GM19397 (cell line): Measurements from ENCODE around the gene XPO5.
"Not testable (repeated sequence)": the region's sequence is repeated elsewhere in the genome, so short reads cannot be mapped to it uniquely, and the experiment has no call there.

Experiments
- ATAC-seq: cut with Tn5 transposase; IDR thresholded peaks from one replicate; pipeline ENCODE4 v1.9.1; 2021; ENCODE audit warnings: mild to moderate bottlenecking, moderate library complexity; ENCODE audit not compliant: unreplicated experiment

Gene XPO5

GRCh38 chr6:43575772-43576551 is at the start of gene XPO5, which contains the start of gene POLH:
Gene XPO5 (minus strand): TSS chr6:43576038. CDS start chr6:43575864, 174 bp downstream.
Gene POLH (plus strand): TSS chr6:43576185. CDS start chr6:43582320, 6,135 bp downstream.
- ATAC-seq = peak; percentile 83

GRCh38 chr6:43625393-43625992 is 49.7 kb upstream of the XPO5 start:
- ATAC-seq = no peak

DNA sequence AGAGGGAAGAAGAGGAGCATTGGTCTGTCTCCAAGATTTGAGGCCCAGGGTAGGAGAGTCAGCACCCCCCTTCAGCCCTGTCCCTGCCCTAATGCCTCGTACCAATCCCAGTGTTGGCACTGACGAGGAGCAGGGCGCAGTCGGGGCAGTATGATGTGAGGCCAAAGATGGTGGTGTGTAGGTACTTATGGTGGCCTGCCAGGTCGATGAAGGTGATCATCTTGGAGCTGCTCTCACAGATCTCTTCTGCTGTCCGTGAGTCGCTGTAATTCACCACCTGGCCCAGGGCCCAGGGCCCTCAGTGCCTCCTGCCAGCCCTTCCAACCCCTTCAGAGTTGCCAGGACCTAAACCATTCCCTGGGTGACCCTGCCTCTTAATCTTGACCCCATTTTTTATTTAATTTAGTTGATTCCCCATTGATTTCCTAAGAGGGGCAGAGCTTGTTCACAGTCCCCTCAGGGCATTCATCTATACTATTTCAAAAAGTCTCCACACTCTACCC is 49.0 kb upstream of the XPO5 start:
- no peak for ATAC-seq

GRCh38 chr6:43623880-43624785 is 48.3 kb upstream of the XPO5 start:
- no peak for ATAC-seq

- no peak for ATAC-seq
Measured at GRCh38 chr6:43622541-43622940, 46.7 kb upstream of the XPO5 start.

DNA sequence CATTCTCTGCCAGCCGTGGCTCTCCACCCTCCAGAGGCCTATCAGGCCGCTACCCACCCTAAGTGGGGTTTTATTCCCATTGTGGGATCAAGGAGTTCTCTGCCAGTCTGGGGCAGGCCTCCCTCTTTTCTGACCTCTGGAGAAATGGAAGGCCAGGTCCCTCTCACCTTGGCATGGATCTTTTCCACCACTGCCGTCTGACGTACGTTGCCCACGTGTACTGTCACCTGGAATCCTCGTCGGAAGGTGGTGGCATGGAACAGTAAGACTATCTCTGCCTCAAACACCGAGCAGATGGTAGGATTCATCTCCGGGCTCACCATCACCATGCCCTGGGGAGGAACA is 46.0 kb upstream of the XPO5 start:
- ATAC-seq = no peak

- ATAC-seq = no peak
Measured at GRCh38 chr6:43621078-43621835, 45.4 kb upstream of the XPO5 start.

GRCh38 chr6:43616725-43617472 is 41.1 kb upstream of the XPO5 start:
- ATAC-seq = no peak

DNA sequence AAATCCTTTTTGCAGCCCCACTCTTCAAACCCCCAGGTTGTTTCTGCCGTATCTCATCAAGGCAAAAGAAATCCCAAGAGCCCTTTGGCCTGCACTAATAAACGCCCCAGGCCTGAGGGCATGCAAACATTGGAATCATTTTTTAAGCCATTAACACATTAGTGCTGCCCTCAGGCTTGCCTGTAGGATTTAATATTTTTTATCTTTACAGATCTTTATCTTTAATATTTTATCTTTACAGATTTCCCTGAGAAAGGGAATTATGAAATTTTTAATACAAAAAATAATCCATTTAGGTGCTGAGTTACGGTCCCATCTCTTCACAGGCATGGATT is 38.5 kb upstream of the XPO5 start:
- ATAC-seq = no peak

GRCh38 chr6:43613721-43614395 is 38.0 kb upstream of the XPO5 start:
- ATAC-seq = no peak

DNA sequence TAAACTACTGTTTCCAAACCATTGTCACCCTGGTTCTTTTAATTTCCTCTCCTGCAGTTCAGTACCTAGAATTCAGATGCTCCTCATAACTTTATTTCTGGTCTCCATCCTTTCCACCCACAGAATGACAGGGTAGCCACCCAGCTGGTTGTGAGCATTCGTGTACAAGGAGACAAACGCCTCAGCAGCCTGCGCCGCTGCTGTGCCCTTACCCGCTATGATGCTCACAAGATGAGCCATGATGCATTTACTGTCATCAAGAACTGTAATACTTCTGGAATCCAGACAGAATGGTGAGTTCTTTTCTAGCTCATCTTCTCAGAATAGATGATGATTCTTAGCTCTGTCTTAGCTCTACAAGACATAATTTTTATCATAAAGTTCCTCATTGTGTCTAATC is 34.6 kb upstream of the XPO5 start:
- ATAC-seq = no peak

- no peak for ATAC-seq
Measured at GRCh38 chr6:43609402-43609801, 33.6 kb upstream of the XPO5 start.

DNA sequence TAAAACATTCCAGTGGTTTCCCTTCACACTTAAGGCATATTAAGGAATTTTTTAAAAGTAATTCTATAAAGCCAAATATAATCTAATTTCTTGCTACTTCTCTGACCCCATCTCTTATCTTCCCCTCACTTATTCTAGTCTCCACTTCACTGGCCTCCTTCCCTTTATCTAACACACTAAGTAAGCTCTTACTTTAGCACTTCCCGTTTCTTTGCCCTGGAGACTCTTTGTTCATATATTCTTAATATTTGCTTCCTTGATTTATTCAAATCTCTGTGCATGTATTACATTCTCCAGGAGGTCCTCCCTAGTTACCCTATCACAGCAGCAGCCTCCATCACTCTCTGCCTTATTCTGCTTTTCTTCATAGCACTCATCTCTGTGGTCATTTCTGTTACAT is 33.0 kb upstream of the XPO5 start:
- no peak for ATAC-seq

- ATAC-seq = no peak
Measured at GRCh38 chr6:43608310-43608763, 32.5 kb upstream of the XPO5 start.

- no peak for ATAC-seq
Measured at GRCh38 chr6:43606019-43606418, 30.2 kb upstream of the XPO5 start.

DNA sequence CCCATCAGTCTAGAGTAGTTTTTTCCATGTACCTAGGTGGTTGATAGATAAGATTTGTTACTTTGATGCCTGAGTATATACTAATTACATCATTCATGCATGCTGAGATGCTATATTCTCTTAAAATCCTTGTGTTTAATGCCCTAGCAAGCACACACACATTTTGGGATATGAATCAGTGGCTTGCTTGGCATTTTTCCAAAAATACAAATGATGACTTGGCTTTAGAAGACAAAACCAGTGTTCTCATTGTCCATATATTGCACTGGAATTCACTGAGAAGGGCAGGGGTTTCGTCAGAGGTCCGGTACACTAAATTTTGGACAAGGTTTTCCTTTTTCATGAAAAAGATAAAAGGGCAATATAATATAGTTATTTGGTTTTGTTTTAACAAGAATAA is 28.3 kb upstream of the XPO5 start:
- no peak for ATAC-seq

DNA sequence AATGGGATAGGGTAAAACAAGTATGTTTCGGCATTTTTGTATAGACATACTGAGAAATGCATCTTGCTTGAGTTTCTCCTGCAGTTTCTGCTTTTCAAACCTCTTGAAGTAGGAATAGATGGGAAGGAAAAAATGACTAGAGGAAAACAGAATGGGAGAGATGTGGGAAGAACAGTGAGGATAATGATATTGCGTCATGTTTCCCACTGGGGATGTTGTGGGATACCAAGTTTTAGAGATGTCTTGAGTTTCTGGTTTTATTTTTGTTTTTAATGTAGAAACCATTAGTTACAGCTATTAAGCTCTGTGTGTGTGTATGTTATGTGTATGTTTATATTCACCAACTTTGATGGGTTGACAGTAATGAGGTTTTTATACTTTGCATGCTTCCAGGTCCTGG is 24.8 kb upstream of the XPO5 start:
- ATAC-seq = no peak

- no peak for ATAC-seq
Measured at GRCh38 chr6:43593938-43594337, 18.1 kb upstream of the XPO5 start.

- ATAC-seq = not testable (repeated sequence)
Measured at GRCh38 chr6:43589564-43589963, 13.7 kb upstream of the XPO5 start.
